GM10266 (cell line): ENCODE measurements around the gene STK32A.

Experiments
- DNase-seq: peaks from one replicate; pipeline ENCODE4 v3.0.0; 2012; ENCODE audit errors: extremely low spot score
- CTCF ChIP-seq: IDR thresholded peaks from 2 replicates; pipeline ENCODE4 v1.5.1; 2012; ENCODE audit warnings: mild to moderate bottlenecking, low read depth; ENCODE audit not compliant: control insufficient read depth, insufficient read depth; ENCODE audit errors: missing control alignments

STK32A gene

GRCh38 chr5:147408980-147409379 lies 174.2 kb downstream of the STK32A start:
- TF ChIP-seq CTCF, result no peak
- no peak for DNase-seq

GRCh38 chr5:147410496-147411358 lies 175.9 kb downstream of the STK32A start:
- no peak for DNase-seq
- no peak for TF ChIP-seq CTCF

- no peak for TF ChIP-seq CTCF
- DNase-seq, result no peak
Measured at GRCh38 chr5:147411359-147412319, 176.8 kb downstream of the STK32A start.

GRCh38 chr5:147412561-147412960 lies 177.7 kb downstream of the STK32A start:
- no peak for TF ChIP-seq CTCF
- no peak for DNase-seq

GRCh38 chr5:147413266-147413665 lies 178.4 kb downstream of the STK32A start:
- DNase-seq, result no peak
- no peak for TF ChIP-seq CTCF

GRCh38 chr5:147415651-147416050 lies 180.8 kb downstream of the STK32A start:
- DNase-seq, result no peak
- no peak for TF ChIP-seq CTCF
